Activated naive CD8-positive, alpha-beta T cell treated with anti-CD3 and anti-CD28 coated beads for 36 hours (primary cell): ENCODE data around the gene POR. TPM values are rescaled to one million over a fixed set of nuclear protein-coding genes. Genes with fewer than 3 reads are reported as not detected.
A peak's percentile ranks its signal among the peaks of the same experiment; 100 is the strongest.
"Not testable (repeated sequence)": the region's sequence is repeated elsewhere in the genome, so short reads cannot be mapped to it uniquely, and the experiment has no call there.

Experiments used
- DNase-seq: peaks from one replicate; pipeline ENCODE4 v3.0.0; 2021
- H3K27ac Mint-ChIP-seq: one replicate; pipeline ENCODE4 v1.8.0; 2022; ENCODE audit warnings: mild to moderate bottlenecking, moderate library complexity, mixed read lengths
- H3K27me3 Mint-ChIP-seq: one replicate; pipeline ENCODE4 v1.8.0; 2022; ENCODE audit warnings: mild to moderate bottlenecking, mixed read lengths
- H3K36me3 Mint-ChIP-seq: one replicate; pipeline ENCODE4 v1.8.0; 2021; ENCODE audit warnings: mild to moderate bottlenecking, mixed read lengths
- H3K4me1 Mint-ChIP-seq: one replicate; pipeline ENCODE4 v1.8.0; 2021; ENCODE audit warnings: mixed read lengths
- H3K4me3 Mint-ChIP-seq: one replicate; pipeline ENCODE4 v1.8.0; 2022; ENCODE audit warnings: mild to moderate bottlenecking, moderate library complexity, mixed read lengths
- H3K9me3 Mint-ChIP-seq: one replicate; pipeline ENCODE4 v1.8.0; 2022; ENCODE audit warnings: mixed read lengths
- total RNA-seq, 2 experiments: library from RNA; stranded (reverse); gene quantifications; one replicate each; pipeline ENCODE4 v1.2.3, GENCODE V29; 2021

Gene POR
- total RNA-seq, 2 experiments from 2014 or later: 35.4 to 41.3 TPM

GRCh38 chr7:76011442-76011861, 96.5 kb downstream of the POR start:
- Mint-ChIP-seq H3K36me3 (peaks cover 14% of the 10 kb centered on the region), H3K9me3 (no peaks in the 10 kb centered on the region), H3K27ac (no peak overlapping the region), H3K4me1 (peaks cover 31% of the 10 kb centered on the region), H3K27me3 (no peaks in the 10 kb centered on the region), H3K4me3 (no peak overlapping the region)
- no peak for DNase-seq

- H3K27ac Mint-ChIP-seq: no peak overlapping the region
- H3K4me3 Mint-ChIP-seq: no peak overlapping the region
- peaks cover 22% of the 10 kb centered on the region for H3K36me3 Mint-ChIP-seq
- H3K4me1 Mint-ChIP-seq: peaks cover 18% of the 10 kb centered on the region
- no peak for DNase-seq
- H3K27me3 Mint-ChIP-seq: no peaks in the 10 kb centered on the region
- no peaks in the 10 kb centered on the region for H3K9me3 Mint-ChIP-seq
Observed at GRCh38 chr7:76016191-76016947, 101.4 kb downstream of the POR start.

- H3K36me3 Mint-ChIP-seq: peaks cover 22% of the 10 kb centered on the region
- peaks cover 18% of the 10 kb centered on the region for H3K4me1 Mint-ChIP-seq
- not testable (repeated sequence) for H3K4me3 Mint-ChIP-seq
Observed at GRCh38 chr7:76018520-76018919, 103.6 kb downstream of the POR start.

GRCh38 chr7:76020031-76020714, 105.2 kb downstream of the POR start:
- Mint-ChIP-seq H3K27ac (peak overlapping the region; percentile 64), H3K4me1 (peaks cover 18% of the 10 kb centered on the region), H3K9me3 (no peaks in the 10 kb centered on the region), H3K4me3 (no peak overlapping the region), H3K27me3 (no peaks in the 10 kb centered on the region), H3K36me3 (peaks cover 25% of the 10 kb centered on the region)
- DNase-seq: peak; percentile 59

More at GRCh38 chr7:76018520-76018919, 103.6 kb downstream of the POR start:
- not testable (repeated sequence) for H3K9me3 Mint-ChIP-seq, H3K27me3 Mint-ChIP-seq, H3K27ac Mint-ChIP-seq, DNase-seq

- no peaks in the 10 kb centered on the region for H3K9me3 Mint-ChIP-seq
- H3K4me3 Mint-ChIP-seq: no peak overlapping the region
- no peak for DNase-seq
- H3K36me3 Mint-ChIP-seq: peaks cover 30% of the 10 kb centered on the region
- no peak overlapping the region for H3K27ac Mint-ChIP-seq
- H3K27me3 Mint-ChIP-seq: no peaks in the 10 kb centered on the region
- H3K4me1 Mint-ChIP-seq: peaks cover 14% of the 10 kb centered on the region
Observed at GRCh38 chr7:76022026-76022780, 107.2 kb downstream of the POR start.

- Mint-ChIP-seq H3K4me3 (no peak overlapping the region), H3K9me3 (no peaks in the 10 kb centered on the region), H3K27me3 (no peaks in the 10 kb centered on the region), H3K36me3 (peaks cover 29% of the 10 kb centered on the region), H3K27ac (no peak overlapping the region), H3K4me1 (peaks cover 14% of the 10 kb centered on the region)
- no peak for DNase-seq
Observed at GRCh38 chr7:76023002-76023401, 108.0 kb downstream of the POR start.

GRCh38 chr7:76029682-76030081, 114.7 kb downstream of the POR start:
- H3K9me3 Mint-ChIP-seq, H3K4me3 Mint-ChIP-seq, H3K27ac Mint-ChIP-seq, H3K36me3 Mint-ChIP-seq, H3K27me3 Mint-ChIP-seq, H3K4me1 Mint-ChIP-seq, DNase-seq: not testable (repeated sequence)

GRCh38 chr7:76031964-76032363, 117.0 kb downstream of the POR start:
- H3K27ac Mint-ChIP-seq: no peak overlapping the region
- no peaks in the 10 kb centered on the region for H3K36me3 Mint-ChIP-seq
- H3K4me3 Mint-ChIP-seq: no peak overlapping the region
- no peaks in the 10 kb centered on the region for H3K27me3 Mint-ChIP-seq
- H3K4me1 Mint-ChIP-seq: peaks cover 4% of the 10 kb centered on the region
- DNase-seq: no peak
- H3K9me3 Mint-ChIP-seq: no peaks in the 10 kb centered on the region

Other genes starting within 250 kb of the POR start
- gene HIP1, start 176.2 kb upstream of the POR start, total RNA-seq: 1 to 10 TPM; 1.4 to 1.9 TPM
- not detected for gene CCL26, start 142.9 kb upstream of the POR start, total RNA-seq
- gene CCL24, start 101.3 kb upstream of the POR start, total RNA-seq: not detected
- 10 to 100 TPM; 28.0 to 29.6 TPM for gene RHBDD2, start 36.1 kb upstream of the POR start, total RNA-seq
- gene TMEM120A, start 79.4 kb downstream of the POR start, total RNA-seq: 10 to 100 TPM; 19.6 to 22.1 TPM
- 10 to 100 TPM; 28.2 to 30.4 TPM for gene STYXL1, start 132.8 kb downstream of the POR start, total RNA-seq
- 100 to 1,000 TPM; 304 to 310 TPM for gene MDH2, start 133.0 kb downstream of the POR start, total RNA-seq